22Rv1 (cell line): ENCODE data around the gene HIVEP2.

ENCODE experiments used
- H3K27ac ChIP-seq: fragments of 450-650 bp; 2 replicates; pipeline ENCODE4 v1.5.1; 2017
- ZFX ChIP-seq: fragments of 450-650 bp; IDR thresholded peaks from 2 replicates; pipeline ENCODE4 v1.6.1; 2017; ENCODE audit warnings: antibody characterized with exemption, borderline replicate concordance
- TF ChIP-seq, protein P1 (sequence below): fragments of 450-650 bp; IDR thresholded peaks from 2 replicates; pipeline ENCODE4 v1.5.1; 2017; ENCODE audit warnings: mild to moderate bottlenecking

The HIVEP2 gene

DNA sequence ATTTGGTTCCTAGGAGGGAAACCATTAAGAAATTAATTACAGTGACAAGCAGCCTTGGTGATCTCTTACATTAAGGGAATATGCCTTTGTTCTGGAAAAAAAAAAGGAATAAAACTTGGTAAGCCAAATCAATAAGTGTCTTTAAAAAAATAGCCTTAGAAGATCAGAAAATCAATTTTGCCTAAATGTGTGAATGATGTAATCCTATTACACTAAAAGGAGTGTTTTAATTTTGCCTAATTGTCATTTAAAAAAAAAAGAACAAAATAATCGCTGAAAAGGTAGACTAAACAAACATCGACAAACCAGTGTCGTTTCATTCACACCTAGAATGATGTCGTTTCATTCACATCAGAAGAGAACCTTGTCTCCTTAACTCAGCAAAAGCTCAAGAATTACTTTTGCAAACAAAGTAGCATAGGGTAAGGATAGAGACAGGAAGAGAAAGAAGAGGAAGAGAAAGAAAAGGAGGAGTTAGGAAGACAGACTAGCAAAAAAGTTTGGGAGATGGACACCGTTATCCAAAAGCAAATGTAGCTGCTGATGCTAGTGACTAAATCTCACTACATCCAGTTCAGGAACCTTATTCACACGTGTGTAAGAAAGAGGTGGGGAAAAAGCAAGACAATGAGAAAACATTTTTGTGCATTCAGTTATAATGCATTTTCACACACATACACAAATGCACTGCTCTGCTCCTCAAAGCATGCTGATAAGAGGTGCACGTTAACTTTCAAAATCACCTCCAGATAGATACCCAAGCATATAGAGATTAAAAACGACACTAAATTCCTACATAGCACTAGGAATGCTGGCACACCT lies 60.6 kb downstream of the HIVEP2 start:
- H3K27ac ChIP-seq: no peak overlapping the region
- TF ChIP-seq, protein P1, sequence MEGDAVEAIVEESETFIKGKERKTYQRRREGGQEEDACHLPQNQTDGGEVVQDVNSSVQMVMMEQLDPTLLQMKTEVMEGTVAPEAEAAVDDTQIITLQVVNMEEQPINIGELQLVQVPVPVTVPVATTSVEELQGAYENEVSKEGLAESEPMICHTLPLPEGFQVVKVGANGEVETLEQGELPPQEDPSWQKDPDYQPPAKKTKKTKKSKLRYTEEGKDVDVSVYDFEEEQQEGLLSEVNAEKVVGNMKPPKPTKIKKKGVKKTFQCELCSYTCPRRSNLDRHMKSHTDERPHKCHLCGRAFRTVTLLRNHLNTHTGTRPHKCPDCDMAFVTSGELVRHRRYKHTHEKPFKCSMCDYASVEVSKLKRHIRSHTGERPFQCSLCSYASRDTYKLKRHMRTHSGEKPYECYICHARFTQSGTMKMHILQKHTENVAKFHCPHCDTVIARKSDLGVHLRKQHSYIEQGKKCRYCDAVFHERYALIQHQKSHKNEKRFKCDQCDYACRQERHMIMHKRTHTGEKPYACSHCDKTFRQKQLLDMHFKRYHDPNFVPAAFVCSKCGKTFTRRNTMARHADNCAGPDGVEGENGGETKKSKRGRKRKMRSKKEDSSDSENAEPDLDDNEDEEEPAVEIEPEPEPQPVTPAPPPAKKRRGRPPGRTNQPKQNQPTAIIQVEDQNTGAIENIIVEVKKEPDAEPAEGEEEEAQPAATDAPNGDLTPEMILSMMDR: no peak
- TF ChIP-seq ZFX: no peak

DNA sequence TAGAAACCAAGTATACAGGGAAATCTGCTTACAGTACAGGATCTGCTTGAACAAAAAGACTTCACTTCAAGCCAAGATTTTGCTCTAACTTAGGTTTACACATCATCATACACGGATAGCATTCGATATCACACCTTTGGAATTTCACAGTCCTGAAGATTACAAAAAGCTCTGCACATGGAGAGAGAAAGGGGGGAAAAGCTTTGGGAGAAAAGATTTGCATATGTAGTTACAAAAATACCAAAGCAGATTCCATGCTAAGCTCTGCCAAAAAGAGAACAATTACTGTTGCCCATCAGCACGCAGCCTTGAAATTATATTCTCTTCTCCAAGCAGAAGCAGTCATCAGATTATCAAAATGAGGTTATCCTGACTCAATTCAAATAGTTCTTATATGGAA lies 62.0 kb downstream of the HIVEP2 start:
- TF ChIP-seq ZFX: no peak
- TF ChIP-seq, protein P1: no peak
- H3K27ac ChIP-seq: no peak overlapping the region

DNA sequence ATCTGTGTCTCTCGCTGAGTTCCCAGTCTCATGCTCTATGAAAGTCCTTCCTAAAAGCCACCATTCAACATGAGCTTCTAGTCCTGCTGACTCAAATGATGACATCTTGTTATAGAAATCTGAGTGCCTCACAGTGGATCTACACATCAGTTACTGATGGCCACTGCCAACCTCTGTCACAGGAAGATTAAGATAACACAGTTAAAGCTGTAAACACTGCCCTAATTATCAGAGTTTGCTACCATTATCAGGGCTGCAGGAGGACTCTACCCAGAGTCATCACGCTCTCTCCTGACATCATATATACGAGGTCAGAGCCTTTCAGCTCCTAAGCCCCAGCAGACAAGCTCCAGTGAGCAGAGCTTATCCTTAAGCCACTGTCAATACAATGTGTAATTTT lies 63.2 kb downstream of the HIVEP2 start:
- no peak for TF ChIP-seq ZFX
- TF ChIP-seq, protein P1: no peak

DNA sequence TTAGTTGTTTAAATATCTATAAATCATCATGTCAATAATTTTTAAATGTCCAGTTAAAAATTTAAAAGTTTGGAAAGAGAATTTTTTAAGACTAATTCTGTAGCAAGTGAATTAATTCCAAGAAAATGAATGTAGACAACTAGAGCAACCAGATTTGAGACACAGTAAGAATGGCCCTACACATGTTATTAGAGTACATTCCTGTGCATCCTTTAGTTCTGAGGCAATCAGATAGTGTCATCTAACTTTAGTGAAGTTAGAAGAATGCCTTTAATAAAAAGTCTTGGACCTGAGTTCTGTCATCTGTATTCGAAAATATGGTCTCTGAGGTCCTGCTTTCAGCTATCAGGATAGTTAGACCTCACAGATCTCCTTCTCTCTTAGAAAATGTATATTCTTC lies 63.7 kb downstream of the HIVEP2 start:
- no peak overlapping the region for H3K27ac ChIP-seq
- no peak for TF ChIP-seq ZFX
- TF ChIP-seq, protein P1: no peak

More for the DNA sequence above, 63.2 kb downstream of the HIVEP2 start:
- no peak overlapping the region for H3K27ac ChIP-seq

DNA sequence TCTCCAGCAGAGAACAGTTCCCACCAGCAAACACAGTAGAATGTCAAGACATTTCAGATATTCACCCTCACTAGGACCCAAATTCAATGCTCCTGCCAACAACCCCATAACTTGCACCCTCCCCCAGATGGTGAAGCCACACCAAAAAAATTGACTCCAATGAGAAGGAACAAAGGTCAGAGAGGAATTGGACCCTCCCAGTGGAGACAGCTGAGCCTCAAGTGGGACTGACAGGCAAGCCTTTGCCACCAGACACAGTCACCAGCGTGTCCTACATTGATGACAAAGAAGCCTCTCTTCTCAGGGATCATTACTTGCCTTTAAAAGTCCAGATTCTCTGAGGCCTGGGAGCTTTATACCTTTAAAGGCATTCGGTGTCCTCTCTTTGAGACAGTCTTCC lies 64.8 kb downstream of the HIVEP2 start:
- TF ChIP-seq, protein P1: no peak
- no peak for TF ChIP-seq ZFX
- no peak overlapping the region for H3K27ac ChIP-seq

DNA sequence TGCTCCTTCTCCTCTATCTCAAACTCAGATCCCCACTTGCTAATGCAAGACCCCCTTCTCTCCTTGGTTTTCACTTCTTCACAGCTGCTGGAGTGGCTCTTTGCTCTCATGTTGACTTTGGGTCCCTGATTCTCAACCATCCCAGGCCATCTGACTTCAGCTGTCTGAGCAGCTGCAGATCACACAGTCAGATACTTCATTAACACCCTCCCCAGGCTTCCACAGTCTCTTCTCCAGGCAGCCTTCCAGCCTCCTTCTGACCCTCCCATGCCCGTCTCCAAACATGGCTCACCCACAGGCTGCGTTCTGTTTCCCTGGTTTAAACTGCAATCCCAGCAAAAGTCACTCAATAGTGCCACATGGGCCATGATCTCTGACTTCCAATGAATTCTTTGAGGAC lies 65.4 kb downstream of the HIVEP2 start:
- TF ChIP-seq, protein P1: no peak
- TF ChIP-seq ZFX: no peak

DNA sequence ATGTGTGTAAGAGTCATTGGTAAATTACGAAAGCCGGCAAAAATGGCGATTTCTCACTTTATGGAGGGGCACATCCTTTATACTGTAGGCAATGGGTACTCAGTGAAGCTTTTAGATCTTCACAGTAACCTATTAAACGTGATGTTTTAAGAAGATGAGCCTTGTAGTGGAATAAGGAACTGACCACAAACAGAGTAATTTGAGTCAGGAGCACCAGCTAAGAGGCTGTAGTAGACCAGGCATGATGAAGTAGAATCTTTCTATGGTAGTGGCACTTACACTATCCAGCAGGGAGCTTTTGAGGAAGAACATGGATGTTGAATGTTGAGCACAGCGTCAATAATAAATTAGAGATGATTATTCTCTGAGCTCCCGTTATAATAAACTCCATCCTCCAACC lies 65.9 kb downstream of the HIVEP2 start:
- TF ChIP-seq, protein P1: no peak
- no peak for TF ChIP-seq ZFX
- no peak overlapping the region for H3K27ac ChIP-seq

More for the DNA sequence above, 65.4 kb downstream of the HIVEP2 start:
- no peak overlapping the region for H3K27ac ChIP-seq
